Retinal pigment epithelial cell (primary cell): ENCODE measurements around the gene TFF3.

Experiments used
- DNase-seq: peaks from one replicate; pipeline ENCODE4 v3.0.0-alpha.2; 2010; ENCODE audit warnings: low read depth
- H3K4me3 ChIP-seq: 2 replicates; pipeline ENCODE4 v1.5.1; 2011; ENCODE audit warnings: mild to moderate bottlenecking, low read length, control low read depth, moderate library complexity
- CTCF ChIP-seq: conservative IDR thresholded peaks from 2 replicates; pipeline ENCODE4 v1.5.1; 2011; ENCODE audit warnings: low read depth, low read length, control low read depth, inconsistent platforms

TFF3 gene

DNA sequence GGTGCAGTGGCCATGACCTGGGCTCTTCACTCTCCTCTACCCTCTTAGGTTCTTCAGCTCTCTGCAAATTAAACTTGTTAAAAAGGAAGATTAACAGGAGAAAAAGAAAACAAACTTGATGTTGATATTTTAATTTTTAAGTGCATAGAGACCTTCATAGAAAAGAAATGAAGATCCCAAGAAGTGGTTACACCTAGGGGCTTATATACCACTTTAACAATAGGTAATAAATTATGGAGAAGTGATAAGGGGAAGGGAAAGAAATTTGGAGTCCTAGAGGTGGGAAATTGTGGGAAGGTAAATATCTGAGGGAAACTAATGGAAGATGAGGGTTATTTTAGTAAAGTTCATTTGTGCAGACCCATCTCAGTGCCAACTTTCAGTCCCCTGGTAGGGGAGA lies 16.5 kb upstream of the TFF3 start:
- TF ChIP-seq CTCF = no peak
- H3K4me3 ChIP-seq = no peak overlapping the region
- no peak for DNase-seq

GRCh38 chr21:42330380-42331371 lies 15.5 kb upstream of the TFF3 start:
- H3K4me3 ChIP-seq = no peak overlapping the region
- TF ChIP-seq CTCF = no peak
- DNase-seq = no peak

DNA sequence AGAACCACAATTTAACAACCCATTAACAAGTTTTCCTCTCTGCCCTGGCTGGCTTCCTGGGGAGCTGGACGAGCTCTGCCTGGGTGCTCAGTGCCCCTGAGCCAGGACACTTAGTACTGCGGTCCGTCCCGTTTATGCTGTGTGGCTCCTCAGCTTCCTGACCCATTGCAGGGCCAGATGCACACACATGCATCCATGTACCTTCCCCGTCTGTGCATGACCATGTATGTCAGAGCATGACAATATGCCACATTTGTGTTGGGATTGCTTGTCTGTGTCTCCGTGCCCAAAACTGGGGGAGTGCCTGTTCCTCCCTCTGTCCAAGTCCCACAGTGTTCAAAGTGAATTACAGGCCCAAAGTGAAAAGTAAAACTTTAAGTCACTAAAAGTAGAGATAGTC lies 9.7 kb upstream of the TFF3 start:
- no peak for DNase-seq
- TF ChIP-seq CTCF = no peak
- no peak overlapping the region for H3K4me3 ChIP-seq

DNA sequence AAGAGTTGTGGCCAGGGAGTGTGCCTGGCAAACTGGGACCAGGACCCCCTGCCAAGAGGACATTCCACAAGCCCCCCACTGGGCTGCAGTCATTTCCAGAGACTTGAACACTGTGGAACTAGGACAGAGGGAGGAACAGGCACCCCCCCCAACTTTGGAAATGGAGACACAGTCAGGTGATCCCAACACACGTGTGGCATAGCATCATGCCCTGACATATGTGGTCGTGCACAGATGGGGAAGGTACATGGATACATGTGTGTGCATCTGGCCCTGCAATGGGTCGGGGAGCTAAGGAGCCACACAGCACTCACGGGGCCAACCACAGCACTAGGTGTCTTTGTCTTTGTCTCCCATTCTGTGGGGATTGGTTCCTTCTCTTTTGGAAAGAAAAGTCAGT lies 6.6 kb upstream of the TFF3 start:
- no peak for DNase-seq
- no peak overlapping the region for H3K4me3 ChIP-seq

DNA sequence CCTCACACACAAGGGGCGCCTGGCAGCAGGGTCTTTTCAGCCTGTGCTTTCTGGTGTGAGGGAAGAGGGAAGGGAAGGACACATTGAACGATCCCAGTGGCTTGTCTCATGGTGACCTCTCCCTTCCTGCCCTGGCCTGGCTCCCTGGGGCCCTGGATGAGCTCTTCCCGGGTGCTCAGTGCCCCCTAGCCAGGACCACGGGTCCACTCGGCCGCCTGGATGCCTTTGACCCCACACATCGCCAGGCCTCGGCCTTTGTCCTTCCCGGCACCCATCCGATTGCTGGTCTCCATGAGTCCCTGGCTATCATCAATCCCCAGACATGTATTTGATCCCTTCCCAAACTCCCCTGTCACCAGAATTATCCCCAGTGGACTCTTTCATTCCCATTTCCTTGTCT lies 6.0 kb upstream of the TFF3 start:
- no peak for TF ChIP-seq CTCF

More for the DNA sequence above, 6.6 kb upstream of the TFF3 start:
- TF ChIP-seq CTCF = no peak

DNA sequence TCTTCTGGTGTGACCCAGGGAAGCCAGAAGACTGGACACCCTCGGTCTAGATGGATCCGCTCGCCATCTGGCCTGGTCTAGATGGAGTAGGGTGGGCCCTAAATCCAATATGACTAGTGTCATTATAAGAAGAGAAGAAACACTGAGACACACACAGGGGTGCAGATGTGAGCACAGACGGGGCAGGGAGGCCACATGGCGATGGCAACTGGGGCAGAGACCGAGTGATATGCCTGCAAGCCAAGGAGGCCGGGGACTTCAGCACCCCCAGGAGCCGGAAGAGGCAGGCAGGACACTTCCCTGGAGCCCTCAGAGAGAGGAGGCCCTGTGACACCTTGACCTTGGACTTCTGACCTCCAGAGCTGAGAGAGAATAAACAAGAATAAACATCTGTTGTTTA lies 5.6 kb upstream of the TFF3 start:
- no peak overlapping the region for H3K4me3 ChIP-seq
- DNase-seq = no peak
- TF ChIP-seq CTCF = no peak

More for the DNA sequence above, 6.0 kb upstream of the TFF3 start:
- DNase-seq = no peak
- no peak overlapping the region for H3K4me3 ChIP-seq

GRCh38 chr21:42319851-42320572 lies 4.8 kb upstream of the TFF3 start:
- TF ChIP-seq CTCF = no peak
- no peak for DNase-seq
- no peak overlapping the region for H3K4me3 ChIP-seq
